Chondrocyte (in vitro differentiated cells): Measurements from ENCODE around the gene VCL. TPM values are rescaled to one million over a fixed set of nuclear protein-coding genes. Genes with fewer than 3 reads are reported as not detected.
"Not testable (repeated sequence)": the region's sequence is repeated elsewhere in the genome, so short reads cannot be mapped to it uniquely, and the experiment has no call there.

Experiments
- DNase-seq: peaks from one replicate; pipeline ENCODE4 v3.0.0; 2021; ENCODE audit warnings: mixed read lengths, low spot score
- H3K27ac Mint-ChIP-seq: one replicate; pipeline ENCODE4 v1.8.0; 2021; ENCODE audit warnings: mild to moderate bottlenecking, moderate library complexity, mixed read lengths; ENCODE audit not compliant: unreplicated experiment
- H3K27me3 Mint-ChIP-seq: 2 replicates; pipeline ENCODE4 v1.8.0; 2021; ENCODE audit warnings: low read depth, mixed read lengths
- H3K36me3 Mint-ChIP-seq: 2 replicates; pipeline ENCODE4 v1.8.0; 2021; ENCODE audit warnings: low read depth, mixed read lengths
- H3K4me1 Mint-ChIP-seq: 2 replicates; pipeline ENCODE4 v1.8.0; 2021; ENCODE audit warnings: low read depth, mild to moderate bottlenecking, mixed read lengths
- H3K4me3 Mint-ChIP-seq: one replicate; pipeline ENCODE4 v1.8.0; 2021; ENCODE audit warnings: mild to moderate bottlenecking, moderate library complexity, mixed read lengths; ENCODE audit not compliant: unreplicated experiment
- H3K9me3 Mint-ChIP-seq: 2 replicates; pipeline ENCODE4 v1.8.0; 2021; ENCODE audit warnings: low read depth, mixed read lengths
- total RNA-seq: library from RNA; stranded (reverse); gene quantifications from 3 replicates; pipeline ENCODE4 v1.2.1, GENCODE V29; 2021
- TF ChIP-seq, protein P1 (sequence below): fragments of 200-600 bp; sonication (generic); IDR thresholded peaks from 2 replicates; pipeline ENCODE4 v1.5.0; 2021; ENCODE audit warnings: antibody characterized with exemption, mild to moderate bottlenecking, moderate library complexity

VCL gene
- total RNA-seq, 1 donor from 2014 or later = 498 TPM

DNA sequence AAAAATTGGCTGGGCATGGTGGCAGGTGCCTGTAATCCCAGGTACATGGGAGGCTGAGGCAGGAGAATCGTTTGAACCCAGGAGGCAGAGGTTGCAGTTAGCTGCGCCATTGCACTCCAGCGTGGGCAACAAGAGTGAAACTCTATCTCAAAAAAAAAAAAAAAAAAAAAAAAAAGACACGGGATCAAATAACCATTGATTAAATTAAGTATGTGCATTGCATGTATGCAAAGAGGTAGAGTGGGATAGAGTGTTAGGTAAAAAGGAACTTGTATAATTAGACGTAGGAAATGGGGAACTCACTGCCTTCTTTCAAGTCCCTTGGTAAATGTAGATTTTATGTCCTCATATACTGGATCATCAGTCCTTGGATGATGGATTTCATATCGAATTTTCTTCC is 13.1 kb downstream of the VCL start:
- DNase-seq = no peak
- Mint-ChIP-seq H3K4me3 (peak overlapping the region; percentile 33), H3K27ac (peak overlapping the region; percentile 87), H3K36me3 (peaks cover 3% of the 10 kb centered on the region), H3K9me3 (no peaks in the 10 kb centered on the region), H3K4me1 (peaks cover 86% of the 10 kb centered on the region), H3K27me3 (no peaks in the 10 kb centered on the region)
- TF ChIP-seq, protein P1, sequence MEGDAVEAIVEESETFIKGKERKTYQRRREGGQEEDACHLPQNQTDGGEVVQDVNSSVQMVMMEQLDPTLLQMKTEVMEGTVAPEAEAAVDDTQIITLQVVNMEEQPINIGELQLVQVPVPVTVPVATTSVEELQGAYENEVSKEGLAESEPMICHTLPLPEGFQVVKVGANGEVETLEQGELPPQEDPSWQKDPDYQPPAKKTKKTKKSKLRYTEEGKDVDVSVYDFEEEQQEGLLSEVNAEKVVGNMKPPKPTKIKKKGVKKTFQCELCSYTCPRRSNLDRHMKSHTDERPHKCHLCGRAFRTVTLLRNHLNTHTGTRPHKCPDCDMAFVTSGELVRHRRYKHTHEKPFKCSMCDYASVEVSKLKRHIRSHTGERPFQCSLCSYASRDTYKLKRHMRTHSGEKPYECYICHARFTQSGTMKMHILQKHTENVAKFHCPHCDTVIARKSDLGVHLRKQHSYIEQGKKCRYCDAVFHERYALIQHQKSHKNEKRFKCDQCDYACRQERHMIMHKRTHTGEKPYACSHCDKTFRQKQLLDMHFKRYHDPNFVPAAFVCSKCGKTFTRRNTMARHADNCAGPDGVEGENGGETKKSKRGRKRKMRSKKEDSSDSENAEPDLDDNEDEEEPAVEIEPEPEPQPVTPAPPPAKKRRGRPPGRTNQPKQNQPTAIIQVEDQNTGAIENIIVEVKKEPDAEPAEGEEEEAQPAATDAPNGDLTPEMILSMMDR = no peak

- peak overlapping the region; percentile 87 for H3K27ac Mint-ChIP-seq
- peaks cover 89% of the 10 kb centered on the region for H3K4me1 Mint-ChIP-seq
- H3K27me3 Mint-ChIP-seq = no peaks in the 10 kb centered on the region
- DNase-seq = no peak
- TF ChIP-seq, protein P1 = no peak
- H3K9me3 Mint-ChIP-seq = no peaks in the 10 kb centered on the region
- H3K4me3 Mint-ChIP-seq = peak overlapping the region; percentile 33
- H3K36me3 Mint-ChIP-seq = peaks cover 3% of the 10 kb centered on the region
Measured at GRCh38 chr10:74011770-74012169, 13.9 kb downstream of the VCL start.

DNA sequence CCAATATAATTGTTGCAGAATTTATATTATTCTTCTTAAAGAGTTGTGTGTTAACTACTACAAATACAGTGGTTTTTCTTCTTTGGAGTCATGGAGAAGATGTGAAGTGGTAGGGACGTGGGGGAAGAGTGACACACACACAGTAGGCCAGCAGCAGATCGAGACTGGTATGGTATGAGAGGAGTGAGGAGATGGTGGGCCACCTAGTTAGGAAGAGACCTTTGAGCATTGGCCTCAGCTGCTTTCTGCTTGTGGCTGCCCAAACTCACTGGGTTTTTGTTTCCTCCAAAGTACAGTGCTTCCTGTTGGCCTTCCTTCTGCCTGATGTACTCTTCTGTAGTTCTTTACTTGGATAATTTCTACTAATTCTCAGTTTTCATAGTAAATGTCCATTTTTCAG is 14.6 kb downstream of the VCL start:
- Mint-ChIP-seq H3K36me3 (peaks cover 3% of the 10 kb centered on the region), H3K27ac (peak overlapping the region; percentile 87), H3K9me3 (no peaks in the 10 kb centered on the region), H3K4me1 (peaks cover 82% of the 10 kb centered on the region), H3K4me3 (no peak overlapping the region), H3K27me3 (no peaks in the 10 kb centered on the region)
- no peak for DNase-seq
- TF ChIP-seq, protein P1 = no peak

DNA sequence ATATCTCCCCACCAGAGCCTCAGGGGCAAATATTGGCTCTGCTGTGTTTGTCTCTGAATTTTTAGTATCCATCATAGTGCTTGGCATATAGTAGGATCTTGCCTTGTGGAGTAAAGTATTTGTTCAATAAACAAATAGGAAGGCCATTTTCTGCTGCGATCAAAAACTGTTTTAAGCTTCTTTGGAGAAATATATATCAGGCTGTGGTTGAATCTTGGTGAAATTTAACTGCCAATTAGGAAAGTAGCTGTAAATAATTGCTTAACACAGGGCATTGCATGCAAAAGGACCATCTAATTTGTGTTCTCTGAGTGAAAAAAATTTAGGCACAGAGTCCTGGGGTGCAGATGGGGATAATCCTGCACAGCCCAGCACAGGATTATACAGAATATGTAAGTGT is 15.1 kb downstream of the VCL start:
- H3K4me3 Mint-ChIP-seq = no peak overlapping the region
- peaks cover 79% of the 10 kb centered on the region for H3K4me1 Mint-ChIP-seq
- no peak for DNase-seq
- H3K27me3 Mint-ChIP-seq = no peaks in the 10 kb centered on the region
- no peaks in the 10 kb centered on the region for H3K9me3 Mint-ChIP-seq
- H3K27ac Mint-ChIP-seq = peak overlapping the region; percentile 87
- TF ChIP-seq, protein P1 = no peak
- H3K36me3 Mint-ChIP-seq = peaks cover 3% of the 10 kb centered on the region

- Mint-ChIP-seq H3K4me1 (peaks cover 78% of the 10 kb centered on the region), H3K27ac (peak overlapping the region; percentile 79)
- H3K27me3 Mint-ChIP-seq, H3K36me3 Mint-ChIP-seq, H3K9me3 Mint-ChIP-seq, DNase-seq, H3K4me3 Mint-ChIP-seq: not testable (repeated sequence)
Measured at GRCh38 chr10:74014574-74014973, 16.7 kb downstream of the VCL start.

- H3K4me1 Mint-ChIP-seq = peaks cover 67% of the 10 kb centered on the region
Measured at GRCh38 chr10:74018241-74018640, 20.3 kb downstream of the VCL start.

More at GRCh38 chr10:74018241-74018640, 20.3 kb downstream of the VCL start:
- Mint-ChIP-seq H3K27me3 (no peaks in the 10 kb centered on the region), H3K27ac (peak overlapping the region; percentile 32), H3K36me3 (peaks cover 8% of the 10 kb centered on the region), H3K4me3 (no peak overlapping the region), H3K9me3 (no peaks in the 10 kb centered on the region)
- no peak for DNase-seq
- TF ChIP-seq, protein P1 = no peak
